Stomach (tissue), 9 donors: Measurements from ENCODE around the gene KCNF1. TPM values are rescaled to one million over a fixed set of nuclear protein-coding genes. Genes with fewer than 3 reads are reported as not detected.

Experiments
- DNase-seq, 2 donors: peaks; one replicate each; pipeline versions ENCODE4 v3.0.0 to v3.0.0-alpha.2; 2013 to 2019
- H3K27ac ChIP-seq, 5 donors: fragments of 200-600 bp in 4 of 5; sonication (generic) in 4 of 5; one replicate each; pipeline ENCODE4 v1.5.1; 2013 to 2019; ENCODE audit warnings: mild to moderate bottlenecking in 1 of 5, moderate library complexity in 1 of 5
- H3K27me3 ChIP-seq, 3 donors: fragments of 200-600 bp; sonication (generic); one replicate each; pipeline ENCODE4 v1.5.1; 2017 to 2019; ENCODE audit warnings: mixed run types in 1 of 3
- H3K36me3 ChIP-seq, 4 donors: fragments of 200-600 bp; sonication (generic); 1 replicate in 3 of 4; 2 replicates in 1 of 4; pipeline ENCODE4 v1.5.1; 2016 to 2019
- H3K4me1 ChIP-seq, 4 donors: fragments of 200-600 bp; sonication (generic); one replicate each; pipeline ENCODE4 v1.5.1; 2016 to 2019
- H3K4me3 ChIP-seq, 4 donors: fragments of 200-600 bp; sonication (generic) in 3 of 4; one replicate each; pipeline ENCODE4 v1.5.1; 2016 to 2019; ENCODE audit warnings: mild to moderate bottlenecking in 1 of 4
- H3K9me3 ChIP-seq, 4 donors: fragments of 200-600 bp; sonication (generic); one replicate each; pipeline ENCODE4 v1.5.1; 2016 to 2019
- EP300 ChIP-seq: sonication (generic); formaldehyde crosslinking; IDR thresholded peaks from one replicate; pipeline ENCODE4 v1.6.1; 2017; ENCODE audit warnings: antibody characterized with exemption
- POLR2A ChIP-seq, 4 donors: fragments of 450-650 bp; IDR thresholded peaks; one replicate each; pipeline ENCODE4 v1.6.1; 2016; ENCODE audit warnings: antibody characterized with exemption in 4 of 4, control low read depth in 2 of 4, mild to moderate bottlenecking in 1 of 4, moderate library complexity in 1 of 4
- POLR2AphosphoS5 ChIP-seq, 3 donors: sonication (generic); formaldehyde crosslinking; IDR thresholded peaks; one replicate each; pipeline ENCODE4 v1.6.1; 2016; ENCODE audit warnings: antibody characterized with exemption in 3 of 3
- WGBS, 5 donors: extraction: QIAGEN DNeasy Blood & Tissue Kit in 3 of 5; methylation state at CpG; one replicate each; pipeline versions ENCODE4 v1.1.5 to v1.1.7; 2013 to 2018; 5-methylcytosine and 5-hydroxymethylcytosine counted together
- intact Hi-C: fragments of 100-400 bp; cut with DNase I; formaldehyde crosslinking; loops from one replicate; pipeline ENCODE4 v1.15.1; 2023; ENCODE audit warnings: low total_unique reads
- polyA plus RNA-seq, 3 donors: library from polyadenylated mRNA; stranded (reverse); fragments of 200-250 nt; gene quantifications; one replicate each; pipeline ENCODE4 v1.2.3, GENCODE V29; 2013
- total RNA-seq, 5 donors: library from RNA; depleted of rRNA; stranded (reverse); fragments of >200 nt; gene quantifications; one replicate each; pipeline versions ENCODE4 v1.1.0 to v1.2.3, GENCODE V29; 2014 to 2016
- TF ChIP-seq, protein P1 (sequence below), 7 experiments: fragments of 450-650 bp in 4 of 7; fragments of 200-600 bp in 3 of 7; sonication (generic) in 3 of 7; IDR thresholded peaks; one replicate each; pipeline ENCODE4 v1.5.1; 2016 to 2019; ENCODE audit warnings: antibody characterized with exemption in 7 of 7, control low read depth in 2 of 7, mild to moderate bottlenecking in 1 of 7
- donor health status: healthy with polysubstance abuse.
- donor health status: Bipolar disorder and iron deficiency.
- donor health status: healthy.

KCNF1 gene
- total and polyA plus RNA-seq, 8 donors = 0.05 to 0.92 (median 0.58) TPM; not detected in 4

GRCh38 chr2:10918661-10919409 lies 7.1 kb downstream of the KCNF1 start:
- TF ChIP-seq EP300 (no peak), POLR2AphosphoS5 (IDR thresholded peaks at IDR 0.05) (no peak), POLR2A (IDR thresholded peaks at IDR 0.05) (no peak)
- TF ChIP-seq, protein P1, sequence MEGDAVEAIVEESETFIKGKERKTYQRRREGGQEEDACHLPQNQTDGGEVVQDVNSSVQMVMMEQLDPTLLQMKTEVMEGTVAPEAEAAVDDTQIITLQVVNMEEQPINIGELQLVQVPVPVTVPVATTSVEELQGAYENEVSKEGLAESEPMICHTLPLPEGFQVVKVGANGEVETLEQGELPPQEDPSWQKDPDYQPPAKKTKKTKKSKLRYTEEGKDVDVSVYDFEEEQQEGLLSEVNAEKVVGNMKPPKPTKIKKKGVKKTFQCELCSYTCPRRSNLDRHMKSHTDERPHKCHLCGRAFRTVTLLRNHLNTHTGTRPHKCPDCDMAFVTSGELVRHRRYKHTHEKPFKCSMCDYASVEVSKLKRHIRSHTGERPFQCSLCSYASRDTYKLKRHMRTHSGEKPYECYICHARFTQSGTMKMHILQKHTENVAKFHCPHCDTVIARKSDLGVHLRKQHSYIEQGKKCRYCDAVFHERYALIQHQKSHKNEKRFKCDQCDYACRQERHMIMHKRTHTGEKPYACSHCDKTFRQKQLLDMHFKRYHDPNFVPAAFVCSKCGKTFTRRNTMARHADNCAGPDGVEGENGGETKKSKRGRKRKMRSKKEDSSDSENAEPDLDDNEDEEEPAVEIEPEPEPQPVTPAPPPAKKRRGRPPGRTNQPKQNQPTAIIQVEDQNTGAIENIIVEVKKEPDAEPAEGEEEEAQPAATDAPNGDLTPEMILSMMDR (IDR thresholded peaks at IDR 0.05) = no peak
- Histone ChIP-seq H3K4me3 (peak overlapping the region in 1 of 4 donors; percentile 2), H3K36me3 (no peaks in the 10 kb centered on the region), H3K27ac (peak overlapping the region in 1 of 5 donors; percentile 9), H3K4me1 (peaks cover 0 to 11% (median 6%) of the 10 kb centered on the region in 4 donors), H3K9me3 (no peaks in the 10 kb centered on the region), H3K27me3 (peaks cover 0 to 50% (median 4%) of the 10 kb centered on the region in 3 donors)
- 38 to 61% (median 45%) methylated on average over 19 to 20 of the region's 20 CpGs for WGBS, 5 donors
- DNase-seq = peak; percentile 54 to 89
- intact Hi-C loops = no loop called here

DNA sequence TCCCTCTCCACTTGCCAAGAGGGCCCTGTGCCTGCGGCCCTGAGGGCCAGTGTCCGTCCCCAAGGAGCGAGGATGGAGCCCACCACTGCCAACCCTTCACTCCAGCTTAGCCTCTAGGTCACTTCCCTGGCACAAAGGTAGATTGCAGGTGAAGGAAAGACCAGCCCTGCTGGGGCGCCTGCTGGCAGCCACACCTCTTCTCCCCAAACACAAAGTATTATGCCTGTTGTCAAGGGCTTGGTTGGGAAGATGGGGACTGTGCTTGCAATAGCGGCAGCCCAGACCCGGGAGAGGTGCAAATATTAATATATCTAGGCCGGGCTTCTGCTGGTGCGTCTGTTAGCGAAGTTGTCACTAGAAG lies 7.7 kb downstream of the KCNF1 start:
- DNase-seq = no peak
- intact Hi-C loops = no loop called here
- peaks cover 0 to 50% (median 0%) of the 10 kb centered on the region in 3 donors for H3K27me3 ChIP-seq
- H3K36me3 ChIP-seq = no peaks in the 10 kb centered on the region
- H3K4me3 ChIP-seq = peak overlapping the region in 1 of 4 donors; percentile 2
- no peaks in the 10 kb centered on the region for H3K9me3 ChIP-seq
- H3K27ac ChIP-seq = peak overlapping the region in 1 of 5 donors; percentile 9
- 53 to 88% (median 69%) methylated on average over 3 to 9 of the region's 9 CpGs for WGBS, 5 donors
- TF ChIP-seq POLR2AphosphoS5 (IDR thresholded peaks at IDR 0.05) (no peak), EP300 (no peak), POLR2A (IDR thresholded peaks at IDR 0.05) (no peak)
- TF ChIP-seq, protein P1 (IDR thresholded peaks at IDR 0.05) = no peak
- H3K4me1 ChIP-seq = peaks cover 0 to 11% (median 6%) of the 10 kb centered on the region in 4 donors

DNA sequence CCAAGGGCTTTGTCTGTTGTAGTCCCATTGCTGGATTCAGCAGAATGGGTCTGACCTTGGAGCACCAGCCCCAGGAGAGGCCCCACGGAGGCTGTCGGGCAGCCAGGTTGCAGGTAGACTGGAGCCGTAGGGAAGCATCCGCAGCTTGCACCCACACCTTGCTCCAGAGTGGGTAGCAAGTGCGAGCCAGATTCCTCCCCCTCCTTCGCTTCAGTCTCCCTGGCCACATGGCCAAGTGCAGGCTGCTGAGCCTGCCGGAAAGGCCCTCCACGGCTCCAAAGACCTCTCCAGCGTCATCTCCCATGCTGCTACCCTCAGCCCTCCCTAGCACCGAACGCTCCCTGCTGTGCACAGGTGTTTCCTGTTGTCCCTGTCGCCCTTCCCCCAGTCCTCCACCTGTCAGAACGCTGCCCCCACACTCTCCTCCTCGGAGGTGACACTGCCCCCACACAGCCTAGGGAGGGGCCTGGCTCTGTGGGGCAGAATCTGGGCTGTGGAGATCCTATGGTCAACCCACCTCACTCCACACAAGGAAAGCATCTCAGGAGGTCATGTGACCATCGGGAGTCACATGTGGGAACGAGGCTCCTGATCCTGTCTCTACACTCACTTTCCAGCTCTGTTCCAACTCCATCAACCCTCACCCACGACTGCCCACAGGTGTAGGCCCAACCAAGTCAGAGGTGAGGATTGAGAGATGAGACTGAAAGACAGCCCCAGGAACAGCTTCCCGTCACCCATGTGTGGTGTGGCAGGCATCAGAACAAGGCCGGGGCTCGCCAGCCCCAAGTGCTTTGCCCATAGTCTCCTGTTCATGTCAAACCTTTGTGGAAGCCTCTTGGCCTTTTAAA lies 8.3 kb downstream of the KCNF1 start:
- no peak for TF ChIP-seq POLR2A (IDR thresholded peaks at IDR 0.05)
- TF ChIP-seq EP300 = no peak
- TF ChIP-seq, protein P1 (IDR thresholded peaks at IDR 0.05) = no peak
- no peak for TF ChIP-seq POLR2AphosphoS5 (IDR thresholded peaks at IDR 0.05)
- DNase-seq = no peak
- Histone ChIP-seq H3K4me3 (no peak overlapping the region), H3K4me1 (peaks cover 0 to 11% (median 6%) of the 10 kb centered on the region in 4 donors), H3K27me3 (peaks cover 0 to 50% (median 0%) of the 10 kb centered on the region in 3 donors), H3K27ac (no peak overlapping the region), H3K9me3 (no peaks in the 10 kb centered on the region), H3K36me3 (no peaks in the 10 kb centered on the region)
- intact Hi-C loops = no loop called here
- 63 to 82% (median 72%) methylated on average over 14 to 20 of the region's 20 CpGs for WGBS, 5 donors

- TF ChIP-seq POLR2AphosphoS5 (IDR thresholded peaks at IDR 0.05) (no peak), EP300 (no peak)
- TF ChIP-seq, protein P1 (IDR thresholded peaks at IDR 0.05) = no peak
- 85 to 91% (median 88%) methylated on average over 15 to 16 of the region's 16 CpGs for WGBS, 5 donors
- Histone ChIP-seq H3K4me1 (peaks cover 0 to 11% (median 6%) of the 10 kb centered on the region in 4 donors), H3K9me3 (no peaks in the 10 kb centered on the region), H3K27ac (no peak overlapping the region), H3K27me3 (peaks cover 0 to 50% (median 0%) of the 10 kb centered on the region in 3 donors), H3K4me3 (no peak overlapping the region), H3K36me3 (no peaks in the 10 kb centered on the region)
- DNase-seq = no peak
- intact Hi-C loops = no loop called here
Observed at GRCh38 chr2:10920764-10921388, 9.1 kb downstream of the KCNF1 start.
